Stimulated activated CD8-positive, alpha-beta memory T cell treated with anti-CD3 and anti-CD28 coated beads, Interleukin-4, amount 100 ng/mL, for 4 hours (primary cell): Measurements from ENCODE around the gene SPINK5.

Source experiments
- DNase-seq, 2 donors: peaks; one replicate each; pipeline ENCODE4 v3.0.0-alpha.2; 2020; ENCODE audit warnings: low read depth in 2 of 2, low spot score in 1 of 2

SPINK5 gene

GRCh38 chr5:148090773-148091250 is 27.0 kb downstream of the SPINK5 start:
- DNase-seq = no peak

GRCh38 chr5:148091991-148092964 is 28.5 kb downstream of the SPINK5 start:
- no peak for DNase-seq

- no peak for DNase-seq
Measured at GRCh38 chr5:148094336-148094735, 30.6 kb downstream of the SPINK5 start.

- DNase-seq = no peak
Measured at GRCh38 chr5:148104226-148104625, 40.4 kb downstream of the SPINK5 start.

- no peak for DNase-seq
Measured at GRCh38 chr5:148107608-148108007, 43.8 kb downstream of the SPINK5 start.

GRCh38 chr5:148113243-148113642 is 49.5 kb downstream of the SPINK5 start:
- DNase-seq = no peak

- DNase-seq = no peak
Measured at GRCh38 chr5:148120317-148120716, 56.5 kb downstream of the SPINK5 start.

- DNase-seq = no peak
Measured at GRCh38 chr5:148125641-148126040, 61.9 kb downstream of the SPINK5 start.

GRCh38 chr5:148135091-148136048 is 71.6 kb downstream of the SPINK5 start:
- DNase-seq = no peak

- DNase-seq = no peak
Measured at GRCh38 chr5:148140846-148141245, 77.1 kb downstream of the SPINK5 start.

- no peak for DNase-seq
Measured at GRCh38 chr5:148141645-148142044, 77.9 kb downstream of the SPINK5 start.

- DNase-seq = no peak
Measured at GRCh38 chr5:148145916-148146315, 82.1 kb downstream of the SPINK5 start.

- no peak for DNase-seq
Measured at GRCh38 chr5:148146487-148146886, 82.7 kb downstream of the SPINK5 start.

- no peak for DNase-seq
Measured at GRCh38 chr5:148147415-148147814, 83.6 kb downstream of the SPINK5 start.

- no peak for DNase-seq
Measured at GRCh38 chr5:148151872-148152271, 88.1 kb downstream of the SPINK5 start.

GRCh38 chr5:148152781-148153180 is 89.0 kb downstream of the SPINK5 start:
- no peak for DNase-seq

- DNase-seq = no peak
Measured at GRCh38 chr5:148156609-148157008, 92.8 kb downstream of the SPINK5 start.

- DNase-seq = no peak
Measured at GRCh38 chr5:148162038-148162437, 98.3 kb downstream of the SPINK5 start.

GRCh38 chr5:148163345-148163744 is 99.6 kb downstream of the SPINK5 start:
- DNase-seq = no peak

- DNase-seq = no peak
Measured at GRCh38 chr5:148166550-148167283, 102.9 kb downstream of the SPINK5 start.

- no peak for DNase-seq
Measured at GRCh38 chr5:148168246-148168645, 104.5 kb downstream of the SPINK5 start, which contains the start of gene SPINK14. Gene SPINK14, plus strand, starts transcription at chr5:148168546. Its CDS starts 1,187 bp downstream, at chr5:148169733.
